Activated CD8-positive, alpha-beta memory T cell treated with anti-CD3 and anti-CD28 coated beads, Interleukin-2, amount 50 U/mL, for 48 hours (primary cell): Measurements from ENCODE around the gene CLNS1A.
"Not testable (repeated sequence)": the region's sequence is repeated elsewhere in the genome, so short reads cannot be mapped to it uniquely, and the experiment has no call there.

Source experiments
- DNase-seq: peaks from one replicate; pipeline ENCODE4 v3.0.0-alpha.2; 2020

Gene CLNS1A

GRCh38 chr11:77617892-77618291, 19.7 kb downstream of the CLNS1A start:
- no peak for DNase-seq

DNA sequence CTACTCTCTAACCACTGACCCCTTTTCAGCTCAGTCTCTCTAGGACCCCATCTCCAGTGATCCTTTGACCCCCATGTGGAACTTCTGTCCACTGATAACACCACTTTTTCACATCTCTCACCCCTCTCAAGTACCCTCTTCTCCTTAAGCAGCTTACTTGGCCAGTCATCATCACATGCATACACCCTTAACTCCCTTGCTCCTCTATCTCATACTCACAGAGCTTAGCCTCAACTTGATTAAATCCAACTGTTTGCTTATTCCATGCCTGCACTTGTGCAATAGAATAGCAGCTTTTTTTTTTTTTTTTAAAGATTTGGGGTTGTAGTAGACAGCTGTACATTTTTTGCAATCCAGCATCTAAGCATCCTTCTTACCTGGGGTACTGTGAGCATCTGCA, 25.7 kb downstream of the CLNS1A start:
- DNase-seq, result no peak

DNA sequence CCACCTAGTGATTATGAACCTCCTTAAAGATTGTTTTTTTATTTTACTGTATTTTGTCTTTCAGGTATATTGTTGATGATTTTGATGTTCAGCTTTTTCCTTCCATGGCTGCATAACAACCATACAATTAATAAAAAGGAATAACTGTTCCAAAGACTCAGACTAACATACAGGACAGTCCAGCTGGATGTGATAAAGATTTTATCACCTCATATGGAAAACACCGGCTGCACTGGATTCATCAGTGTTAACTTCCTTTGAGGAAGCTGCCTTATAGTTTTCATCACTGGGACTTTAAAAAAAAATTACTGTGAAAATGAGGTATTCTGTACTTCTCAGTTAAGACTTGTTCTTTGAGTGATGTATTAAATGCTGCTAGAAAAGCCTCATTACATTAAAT, 28.4 kb downstream of the CLNS1A start:
- DNase-seq, result no peak

DNA sequence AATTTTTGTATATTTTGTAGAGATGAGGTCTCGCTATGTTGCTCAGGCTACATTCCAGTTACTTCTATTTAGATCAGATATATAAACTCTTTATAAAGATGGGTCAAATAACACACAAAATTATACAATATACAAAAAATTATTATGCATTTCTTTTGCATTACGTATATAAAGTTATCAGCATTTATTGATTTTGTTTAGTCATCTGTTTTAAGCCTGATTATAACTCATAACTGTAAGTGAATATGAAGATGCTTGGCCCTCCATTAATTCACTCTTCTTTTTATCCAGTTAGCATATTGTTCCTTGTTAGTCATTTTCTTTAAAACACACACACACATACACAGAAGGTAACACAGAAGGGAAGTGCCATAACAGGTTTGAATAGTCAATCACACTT, 33.3 kb downstream of the CLNS1A start:
- DNase-seq, result no peak

- no peak for DNase-seq
Measured at GRCh38 chr11:77602381-77603088, 35.1 kb downstream of the CLNS1A start.

DNA sequence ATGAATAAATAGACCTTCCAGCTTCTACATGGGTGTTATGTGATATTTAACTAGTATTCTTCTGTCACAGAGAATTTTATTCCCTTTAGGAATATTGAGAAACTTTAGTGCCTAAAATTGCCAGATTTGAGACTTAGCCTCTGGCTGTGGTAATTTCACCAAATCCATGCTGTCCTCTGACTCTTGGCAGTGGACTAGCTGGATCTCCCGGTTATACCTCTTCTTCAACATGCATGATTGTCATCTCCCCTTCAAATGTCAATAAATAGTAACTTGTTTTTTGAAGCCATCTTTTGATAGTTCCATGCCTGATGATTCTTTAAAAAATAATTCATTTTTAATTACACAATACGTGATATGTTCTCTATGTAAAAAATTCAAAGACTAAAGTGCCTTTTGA, 39.4 kb downstream of the CLNS1A start:
- no peak for DNase-seq

- DNase-seq, result no peak
Measured at GRCh38 chr11:77596626-77597025, 41.0 kb downstream of the CLNS1A start.

DNA sequence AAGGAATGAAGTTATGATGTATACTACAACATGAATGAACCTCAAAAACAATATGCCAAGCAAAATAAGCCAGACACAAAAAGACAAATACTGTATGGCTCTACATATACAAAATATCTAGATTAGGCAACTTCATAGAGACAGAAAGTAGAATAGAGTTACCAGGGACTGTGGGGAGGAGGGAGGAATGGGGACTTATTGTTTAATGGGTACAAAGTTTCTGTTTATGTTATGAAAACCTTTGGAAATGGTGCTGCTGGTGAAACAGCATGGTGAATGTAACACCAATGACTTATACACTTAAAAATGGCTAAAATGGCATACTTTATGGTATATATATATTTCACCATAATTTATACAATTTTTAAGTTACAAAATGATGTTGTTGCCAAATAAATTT, 43.7 kb downstream of the CLNS1A start:
- DNase-seq, result no peak

- DNase-seq, result no peak
Measured at GRCh38 chr11:77592727-77593126, 44.9 kb downstream of the CLNS1A start.

DNA sequence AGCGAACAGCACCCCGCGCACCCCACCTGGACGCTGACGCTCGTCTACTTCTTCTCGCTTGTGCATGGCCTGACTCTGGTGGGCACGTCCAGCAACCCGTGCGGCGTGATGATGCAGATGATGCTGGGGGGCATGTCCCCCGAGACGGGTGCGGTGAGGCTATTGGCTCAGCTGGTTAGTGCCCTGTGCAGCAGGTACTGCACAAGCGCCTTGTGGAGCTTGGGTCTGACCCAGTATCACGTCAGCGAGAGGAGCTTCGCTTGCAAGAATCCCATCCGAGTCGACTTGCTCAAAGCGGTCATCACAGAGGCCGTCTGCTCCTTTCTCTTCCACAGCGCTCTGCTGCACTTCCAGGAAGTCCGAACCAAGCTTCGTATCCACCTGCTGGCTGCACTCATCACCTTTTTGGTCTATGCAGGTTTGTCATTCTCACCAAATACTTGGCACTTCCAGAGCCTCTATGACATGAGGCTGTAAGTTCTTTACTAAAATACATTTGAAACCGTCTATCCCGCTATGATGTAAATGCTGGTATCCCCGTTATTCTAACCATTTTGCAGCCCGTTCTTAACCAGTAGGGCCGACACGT, 47.3 kb downstream of the CLNS1A start:
- DNase-seq, result peak; percentile 70

DNA sequence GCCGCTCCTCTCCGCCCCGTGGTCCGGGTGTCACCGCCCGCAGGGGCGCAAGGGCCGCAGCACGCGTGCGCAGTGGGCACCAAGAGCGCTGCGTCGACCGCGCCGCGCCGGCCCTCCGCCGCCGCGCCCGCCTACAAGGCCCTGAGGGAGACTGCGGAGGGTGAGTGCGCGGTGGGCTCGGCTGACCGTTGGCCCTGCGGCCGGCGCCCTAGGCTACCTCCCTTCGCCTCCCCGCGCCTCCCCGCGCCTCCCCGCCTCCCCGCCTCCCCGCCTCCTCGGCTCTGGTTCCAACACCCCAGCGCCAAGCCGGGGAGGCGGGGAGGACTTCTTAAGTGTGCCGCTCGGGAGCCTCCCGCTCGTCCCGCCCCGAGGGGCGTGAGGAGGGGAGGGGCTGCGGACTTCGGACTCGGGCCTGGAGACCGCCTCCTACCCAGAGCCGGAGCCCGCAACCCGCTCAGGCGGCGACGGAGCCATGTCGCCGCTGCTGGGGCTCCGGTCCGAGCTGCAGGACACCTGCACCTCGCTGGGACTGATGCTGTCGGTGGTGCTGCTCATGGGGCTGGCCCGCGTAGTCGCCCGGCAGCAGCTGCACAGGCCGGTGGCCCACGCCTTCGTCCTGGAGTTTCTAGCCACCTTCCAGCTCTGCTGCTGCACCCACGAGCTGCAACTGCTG, 47.9 kb downstream of the CLNS1A start, which contains the start of gene AQP11:
TSS of gene AQP11 (plus strand) at position 433 of the 673 bp plus-strand sequence. CDS start at position 473, 40 bp downstream.
- peak; percentile 86 for DNase-seq

DNA sequence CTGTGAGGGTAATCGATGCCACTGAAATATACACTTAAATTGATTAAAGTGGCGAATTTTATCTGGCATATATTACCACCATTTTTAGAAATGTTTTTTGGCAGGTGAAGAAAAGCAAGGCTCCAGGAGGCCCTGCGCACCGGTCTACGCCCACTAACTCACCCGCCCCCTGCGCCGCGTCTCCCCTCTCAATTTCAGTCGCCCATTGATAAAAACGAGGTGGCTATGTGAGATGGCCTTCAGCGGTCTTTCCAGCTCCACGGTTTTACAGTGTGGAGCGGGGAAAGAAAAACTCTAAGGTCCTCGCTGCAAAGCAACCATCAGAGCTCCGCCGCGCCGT, 48.4 kb downstream of the CLNS1A start:
- DNase-seq, result no peak

GRCh38 chr11:77580712-77581337, 56.8 kb downstream of the CLNS1A start:
- no peak for DNase-seq

DNA sequence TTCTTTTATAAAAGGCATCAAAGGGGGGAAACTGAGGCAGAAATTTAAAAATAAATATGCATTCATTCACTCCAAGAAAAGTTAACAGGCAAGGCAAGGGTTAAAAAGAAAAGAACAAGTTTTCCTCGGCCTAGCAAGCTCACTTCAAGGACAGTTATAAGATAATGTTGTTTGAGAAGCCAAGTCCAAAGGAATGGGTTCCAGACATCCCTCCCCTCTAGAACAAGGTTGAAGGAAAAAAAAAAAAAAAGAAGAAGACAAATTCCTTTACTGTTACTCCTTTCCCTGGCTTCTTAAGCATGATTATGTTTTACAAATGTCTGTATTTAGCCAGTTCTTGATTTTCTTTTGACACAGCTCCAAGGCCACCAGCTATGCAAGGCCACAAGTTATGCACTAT, 62.2 kb downstream of the CLNS1A start:
- DNase-seq, result not testable (repeated sequence)

DNA sequence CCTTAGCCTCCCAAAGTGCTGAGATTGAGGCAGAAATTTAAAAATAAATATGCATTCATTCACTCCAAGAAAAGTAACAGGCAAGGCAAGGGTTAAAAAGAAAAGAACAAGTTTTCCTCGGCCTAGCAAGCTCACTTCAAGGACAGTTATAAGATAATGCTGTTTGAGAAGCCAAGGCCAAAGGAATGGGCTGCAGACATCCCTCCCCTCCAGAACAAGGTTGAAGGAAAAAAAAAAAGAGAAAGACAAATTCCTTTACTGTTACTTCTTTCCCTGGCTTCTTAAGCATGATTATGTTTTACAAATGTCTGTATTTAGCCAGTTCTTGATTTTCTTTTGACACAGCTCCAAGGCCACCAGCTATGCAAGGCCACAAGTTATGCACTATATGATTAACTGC, 66.7 kb downstream of the CLNS1A start:
- not testable (repeated sequence) for DNase-seq

- no peak for DNase-seq
Measured at GRCh38 chr11:77569676-77570070, 67.9 kb downstream of the CLNS1A start.

DNA sequence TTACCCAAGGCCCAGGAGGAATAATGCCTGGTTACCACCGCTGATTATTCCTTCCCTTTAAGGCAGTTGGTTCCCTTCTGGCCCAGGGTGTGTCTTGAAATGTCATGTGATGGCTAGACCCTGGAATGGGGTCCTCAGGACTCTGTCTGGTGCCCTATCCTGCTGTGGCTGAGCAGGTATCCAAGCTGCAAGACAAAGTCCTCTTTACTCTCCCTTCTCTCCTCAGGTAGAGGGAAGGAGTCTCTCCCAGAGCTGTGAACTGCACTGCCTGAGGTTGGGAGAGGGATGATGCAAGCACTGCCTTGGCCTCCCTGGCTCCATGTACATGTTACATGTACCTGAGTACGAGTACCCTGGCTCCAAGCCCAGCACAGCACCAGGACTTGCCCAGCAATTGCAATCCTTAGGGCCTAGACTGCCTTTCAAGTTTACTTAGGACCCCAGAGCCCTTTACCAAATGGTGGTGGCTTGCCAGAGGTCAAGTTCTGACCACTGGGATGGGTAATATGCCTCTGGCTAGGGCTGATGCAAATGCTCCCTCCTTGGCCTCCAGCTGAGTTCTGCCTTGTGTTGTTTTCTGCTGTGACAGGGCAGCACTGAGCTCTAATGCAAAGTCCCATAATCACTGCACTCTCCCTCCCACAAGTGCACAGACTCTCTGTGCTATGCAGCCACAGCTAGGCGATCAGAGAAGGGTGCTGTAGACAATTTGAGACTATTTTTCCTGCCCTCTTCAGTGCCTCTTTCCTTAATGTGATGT, 68.5 kb downstream of the CLNS1A start:
- DNase-seq, result no peak

DNA sequence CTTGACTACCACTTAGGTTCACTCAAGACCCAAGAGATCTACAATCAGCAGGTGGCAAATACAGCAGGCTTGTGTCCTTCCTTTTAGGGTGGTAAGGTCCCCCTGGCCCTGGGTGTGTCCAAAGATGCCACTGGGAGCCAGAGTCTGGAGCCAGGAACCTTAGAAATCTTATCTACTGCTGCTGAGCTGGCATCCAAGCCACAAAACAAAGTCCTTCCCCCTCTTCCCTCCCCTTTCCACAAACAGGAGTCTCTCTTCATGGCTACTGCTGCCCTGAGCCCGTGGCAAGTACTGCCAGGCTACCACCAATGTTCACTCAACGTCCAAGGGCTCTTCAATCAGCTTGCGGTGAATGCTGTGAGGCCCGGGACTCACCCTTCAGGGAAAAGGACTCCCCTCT, 69.3 kb downstream of the CLNS1A start:
- DNase-seq, result no peak
